ENCODE measurements around the gene KCNK1.

DNA sequence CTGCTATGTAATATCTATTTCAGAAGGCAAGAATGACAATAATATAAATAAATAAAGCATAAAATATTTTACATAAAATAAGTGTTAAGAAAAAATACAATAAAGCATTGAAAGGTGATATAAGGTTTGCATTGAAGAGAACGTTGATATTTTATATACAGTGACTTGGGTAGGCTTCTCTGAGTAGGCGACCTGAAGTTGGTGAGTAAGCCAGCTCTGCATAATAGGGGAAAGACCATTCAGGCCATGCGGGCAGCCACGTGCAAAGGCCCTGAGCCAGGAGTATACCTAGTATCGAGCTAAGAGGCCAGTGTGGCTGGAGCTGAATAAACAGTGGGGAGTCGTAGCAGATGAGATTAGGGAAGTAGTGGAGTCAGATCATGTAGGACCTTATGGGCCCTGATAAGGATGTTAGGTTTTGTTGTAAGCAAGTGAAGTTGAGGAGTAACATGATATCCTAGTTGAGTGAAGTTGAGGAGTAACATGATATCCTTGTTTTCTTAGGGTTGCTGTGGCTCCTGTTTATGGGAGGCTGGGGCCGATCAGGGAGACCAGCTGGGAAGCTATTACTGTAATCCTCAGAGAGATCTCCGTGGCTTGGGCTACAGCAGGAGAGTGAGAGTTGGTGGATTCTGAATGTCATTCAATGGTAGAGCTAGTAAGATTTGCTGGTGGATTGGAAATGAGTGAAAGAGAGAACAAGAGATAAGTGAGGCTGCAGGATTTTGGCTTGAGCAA lies 22.0 kb downstream of the KCNK1 start:
- TF ChIP-seq, protein P1, sequence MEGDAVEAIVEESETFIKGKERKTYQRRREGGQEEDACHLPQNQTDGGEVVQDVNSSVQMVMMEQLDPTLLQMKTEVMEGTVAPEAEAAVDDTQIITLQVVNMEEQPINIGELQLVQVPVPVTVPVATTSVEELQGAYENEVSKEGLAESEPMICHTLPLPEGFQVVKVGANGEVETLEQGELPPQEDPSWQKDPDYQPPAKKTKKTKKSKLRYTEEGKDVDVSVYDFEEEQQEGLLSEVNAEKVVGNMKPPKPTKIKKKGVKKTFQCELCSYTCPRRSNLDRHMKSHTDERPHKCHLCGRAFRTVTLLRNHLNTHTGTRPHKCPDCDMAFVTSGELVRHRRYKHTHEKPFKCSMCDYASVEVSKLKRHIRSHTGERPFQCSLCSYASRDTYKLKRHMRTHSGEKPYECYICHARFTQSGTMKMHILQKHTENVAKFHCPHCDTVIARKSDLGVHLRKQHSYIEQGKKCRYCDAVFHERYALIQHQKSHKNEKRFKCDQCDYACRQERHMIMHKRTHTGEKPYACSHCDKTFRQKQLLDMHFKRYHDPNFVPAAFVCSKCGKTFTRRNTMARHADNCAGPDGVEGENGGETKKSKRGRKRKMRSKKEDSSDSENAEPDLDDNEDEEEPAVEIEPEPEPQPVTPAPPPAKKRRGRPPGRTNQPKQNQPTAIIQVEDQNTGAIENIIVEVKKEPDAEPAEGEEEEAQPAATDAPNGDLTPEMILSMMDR (IDR thresholded peaks at IDR 0.05; ENCODE audit: insufficient read depth, low read depth, low read length), result no peak
- TF ChIP-seq EZH2 (IDR thresholded peaks at IDR 0.05; ENCODE audit: insufficient read depth, low read length), result no peak
